Measurements from ENCODE around the gene CDPF1. TPM values are rescaled to one million over a fixed set of nuclear protein-coding genes. Genes with fewer than 3 reads are reported as not detected.

The CDPF1 gene, protein sequence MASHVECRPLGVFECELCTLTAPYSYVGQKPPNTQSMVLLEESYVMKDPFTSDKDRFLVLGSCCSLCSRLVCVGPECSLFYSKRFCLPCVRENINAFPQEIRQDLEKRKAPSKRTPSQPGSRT
- polyA plus RNA-seq (ENCODE audit: insufficient read length in 4 of 4), result 10 to 100 TPM; 11.9 to 16.4 (median 14.5) TPM

DNA sequence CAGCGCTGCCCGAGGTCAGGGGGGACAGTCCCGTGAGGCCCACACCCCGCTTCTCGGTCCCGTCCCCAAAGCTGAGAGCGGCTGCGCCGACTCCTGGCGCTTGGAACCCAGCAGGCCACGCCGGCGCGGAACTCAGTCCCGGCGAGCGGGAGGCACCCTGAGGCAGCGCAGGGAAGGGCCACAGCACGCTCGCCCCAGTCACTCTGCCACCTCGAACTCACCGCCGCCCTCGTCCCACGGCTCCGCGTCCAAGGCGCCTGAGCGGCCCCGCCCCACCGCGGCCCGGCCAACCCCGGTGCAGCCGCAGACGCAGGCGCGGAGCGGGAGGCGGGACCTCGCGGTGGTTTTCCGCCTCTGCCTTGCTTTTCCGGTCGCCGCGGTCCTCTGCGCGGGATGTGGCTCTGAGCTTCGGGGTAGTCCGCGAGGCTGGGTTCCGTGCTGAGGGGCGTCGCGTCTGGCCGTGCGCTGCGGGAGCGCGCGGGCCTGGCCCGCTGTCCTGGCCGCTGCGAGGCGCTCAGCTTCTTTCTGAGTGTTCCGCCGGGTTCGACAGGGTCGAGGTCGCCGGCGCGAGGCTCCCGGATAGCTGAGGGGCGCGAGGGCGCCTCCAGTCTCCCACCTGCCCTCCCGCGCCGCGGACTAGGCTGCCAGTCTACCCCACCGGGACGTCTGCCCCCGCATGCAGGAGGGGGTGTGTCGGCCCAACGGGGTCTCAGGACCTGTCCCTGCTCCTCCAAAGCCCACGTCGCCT is at the start of gene CDPF1:
Gene CDPF1 (minus strand): TSS at position 259 of the 748 bp plus-strand sequence. CDS start 2,009 bp downstream, outside the sequence.
- DNase-seq (ENCODE audit: low read depth in 4 of 4, low spot score in 2 of 4), result peak in 3 of 4 donors; percentile 53 to 79 (median 74)

DNA sequence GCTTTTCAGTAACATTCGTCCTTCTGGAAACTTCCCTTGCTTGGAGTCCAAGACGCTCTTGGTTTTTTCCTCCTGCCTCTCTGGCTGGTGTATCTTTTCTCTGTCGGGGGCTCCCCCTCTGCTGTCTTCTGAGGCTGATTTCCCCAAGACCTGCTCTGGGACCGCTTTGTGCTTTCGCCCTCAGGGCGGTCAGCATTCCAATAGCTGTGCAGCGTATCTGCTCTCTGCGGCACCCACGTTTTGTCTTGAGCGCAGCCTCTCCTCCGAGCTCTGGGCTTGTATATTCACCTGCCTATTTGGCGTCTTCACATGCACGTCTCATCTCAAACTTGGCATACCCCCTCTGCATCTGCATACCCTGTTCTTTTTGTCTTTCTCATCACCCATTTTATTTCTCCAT is 49.0 kb upstream of the CDPF1 start:
- DNase-seq (ENCODE audit: low read depth in 4 of 4, low spot score in 2 of 4), result no peak

DNA sequence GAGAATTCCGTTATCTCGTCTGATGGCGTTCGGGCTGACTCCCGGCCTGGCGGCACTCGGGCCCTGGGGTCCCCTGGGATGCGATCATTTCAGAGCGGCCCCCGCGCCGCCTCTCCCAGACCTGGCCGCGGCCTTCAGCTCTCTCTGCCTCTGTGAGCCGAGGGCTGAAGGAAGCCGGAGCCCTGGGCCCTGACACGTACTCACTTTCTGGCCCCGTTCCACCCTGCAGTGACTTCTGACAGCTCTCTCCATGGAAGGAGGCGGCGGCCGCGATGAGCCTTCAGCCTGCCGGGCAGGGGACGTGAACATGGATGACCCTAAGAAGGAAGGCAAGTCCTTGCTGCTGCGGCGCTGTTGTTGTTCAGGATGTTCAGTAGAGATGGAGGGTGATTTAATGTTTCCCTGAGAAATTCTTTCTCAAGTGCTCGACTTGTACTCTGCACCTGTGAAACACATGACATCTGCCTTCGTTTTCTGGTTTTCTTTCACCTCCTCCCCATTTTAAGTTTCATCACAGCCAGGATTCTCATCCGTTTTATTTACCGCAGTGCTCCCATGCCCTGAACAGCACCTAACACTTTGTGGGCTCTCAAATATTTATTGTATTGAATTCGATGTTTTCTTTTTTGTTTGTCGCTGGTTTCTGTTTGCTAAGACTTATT is 47.2 kb upstream of the CDPF1 start:
- peak in 1 of 4 donors; percentile 2 for DNase-seq (ENCODE audit: low read depth in 4 of 4, low spot score in 2 of 4)

DNA sequence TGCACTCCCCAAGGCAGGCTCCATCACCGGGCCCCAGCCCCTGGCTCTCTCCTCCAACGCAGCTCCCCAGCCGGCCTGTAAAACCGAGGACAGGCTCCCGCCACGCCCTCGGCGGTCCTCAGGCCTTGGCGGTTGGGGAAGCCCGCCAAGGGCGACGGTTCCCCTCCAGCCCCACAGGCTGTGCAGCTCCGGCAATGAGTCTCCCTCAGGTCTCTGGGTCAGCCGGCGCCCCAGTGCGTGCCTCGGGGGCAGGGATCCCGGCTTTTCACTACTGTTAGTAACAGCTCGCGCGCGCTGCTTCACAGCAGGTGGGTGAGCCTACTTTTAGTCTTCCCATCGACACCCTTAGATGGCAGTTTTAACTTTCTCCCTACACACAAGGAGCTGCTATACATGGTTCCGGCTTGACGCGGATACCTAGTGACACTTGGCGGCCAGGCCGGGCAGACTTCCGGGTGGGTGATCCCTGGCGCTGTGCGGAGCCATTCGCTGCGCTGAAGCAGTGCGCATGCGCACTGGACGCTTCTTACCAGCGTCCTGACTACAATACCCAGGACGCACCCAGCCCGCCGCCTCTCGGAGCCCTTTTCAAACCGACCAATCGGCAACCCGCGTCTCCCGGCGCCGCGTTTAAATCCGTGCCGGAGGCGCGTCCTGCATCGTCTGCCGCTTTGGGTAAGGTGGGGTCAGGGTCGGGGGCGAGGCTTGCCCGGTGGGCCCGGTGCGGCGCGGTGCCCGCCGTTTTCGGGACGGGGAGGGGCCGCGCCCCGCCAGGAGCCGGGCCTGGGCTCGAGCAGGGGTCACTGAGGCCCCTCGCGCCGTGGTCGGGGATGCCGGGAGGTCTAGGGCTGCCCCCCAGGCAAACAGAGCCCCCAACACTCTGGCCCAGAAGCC is 46.4 kb upstream of the CDPF1 start, which contains the start of gene GTSE1:
Gene GTSE1 (plus strand): TSS at position 614 of the 894 bp plus-strand sequence. CDS start 531 bp downstream, outside the sequence.
- DNase-seq (ENCODE audit: low read depth in 4 of 4, low spot score in 2 of 4), result peak; percentile 90 to 97 (median 95)

DNA sequence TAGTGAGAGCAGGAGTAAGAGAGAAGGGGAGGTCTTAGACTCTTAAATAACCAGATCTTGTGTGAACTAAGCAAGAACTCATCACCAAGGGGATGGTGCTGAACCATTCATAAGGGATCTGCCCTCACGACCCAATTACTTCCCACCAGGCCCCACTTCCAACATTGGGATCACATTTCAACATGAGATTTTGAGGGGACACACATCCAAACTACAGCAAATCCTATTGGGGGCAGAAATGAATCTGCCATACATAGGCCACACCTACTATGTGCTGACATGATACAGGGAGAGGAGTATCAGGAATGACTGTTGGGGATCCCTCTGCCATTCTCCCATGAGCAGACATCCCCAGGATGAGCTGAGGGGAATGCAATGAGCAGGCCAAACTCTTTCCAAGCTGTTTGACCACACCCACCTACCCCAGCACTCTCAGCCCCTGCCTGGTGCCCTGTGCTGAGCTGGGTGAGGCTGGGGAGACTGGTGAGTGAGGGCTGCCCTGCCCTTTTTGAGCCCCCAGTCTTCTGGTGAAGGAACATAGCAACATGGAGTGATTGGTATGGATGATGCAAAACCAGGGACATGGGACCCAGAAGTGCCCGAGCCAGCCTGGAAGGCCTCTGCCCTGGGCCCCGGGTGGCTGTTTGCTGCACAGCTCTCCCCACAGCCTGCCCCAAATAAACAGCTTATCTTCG is 45.3 kb upstream of the CDPF1 start:
- no peak for DNase-seq (ENCODE audit: low read depth in 4 of 4, low spot score in 2 of 4)

DNA sequence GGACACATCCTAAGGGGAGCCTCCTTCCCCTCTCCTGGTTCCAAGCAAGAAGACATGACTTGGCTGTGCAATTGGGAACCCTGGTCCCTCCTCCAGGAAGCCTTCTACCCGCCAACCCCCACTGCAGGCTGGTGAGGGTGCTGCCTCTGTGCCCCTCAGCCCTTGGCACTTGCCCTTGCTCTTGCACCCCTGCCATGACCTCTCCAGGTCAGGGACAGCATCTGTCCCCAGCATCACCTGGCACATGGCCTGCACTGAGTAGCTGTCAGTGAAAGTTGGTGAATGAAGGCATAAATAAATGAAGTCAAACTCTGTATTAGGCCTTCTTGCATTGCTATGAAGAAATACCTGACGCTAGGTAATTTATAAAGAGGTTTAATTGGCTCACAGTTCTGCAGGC is 44.7 kb upstream of the CDPF1 start:
- DNase-seq (ENCODE audit: low read depth in 4 of 4, low spot score in 2 of 4), result no peak

DNA sequence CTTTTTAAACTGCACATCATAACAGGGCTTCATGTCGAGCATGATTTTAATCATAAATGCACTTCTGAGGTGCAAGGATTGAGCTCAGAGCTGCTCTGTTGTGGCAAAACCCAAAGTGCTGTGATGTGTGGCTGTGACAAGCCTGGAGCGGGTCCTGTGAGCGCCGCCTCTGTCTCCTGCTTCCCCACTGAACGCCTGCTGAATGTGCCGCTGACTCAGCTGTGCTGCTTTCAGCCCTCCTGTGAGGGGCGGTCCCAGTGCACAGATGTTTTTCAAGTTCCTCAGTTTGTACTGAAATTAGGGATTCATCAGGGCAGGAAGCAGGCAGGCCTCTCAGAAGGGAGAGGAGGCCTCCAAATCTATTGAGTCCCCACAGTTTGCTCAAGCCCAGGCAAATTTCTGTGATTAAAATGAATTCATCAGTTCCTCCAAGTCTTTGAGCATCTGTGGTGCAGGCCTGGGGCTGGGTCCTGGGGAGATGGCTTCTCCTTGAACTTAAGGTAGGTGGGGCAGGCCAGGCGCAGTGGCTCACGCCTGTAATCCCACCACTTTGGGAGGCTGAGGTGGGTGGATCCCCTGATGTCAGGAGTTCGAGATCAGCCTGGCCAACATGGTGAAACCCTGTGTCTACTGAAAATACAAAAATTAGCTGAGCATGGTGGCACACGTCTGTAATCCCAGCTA is 43.6 kb upstream of the CDPF1 start:
- no peak for DNase-seq (ENCODE audit: low read depth in 4 of 4, low spot score in 2 of 4)

DNA sequence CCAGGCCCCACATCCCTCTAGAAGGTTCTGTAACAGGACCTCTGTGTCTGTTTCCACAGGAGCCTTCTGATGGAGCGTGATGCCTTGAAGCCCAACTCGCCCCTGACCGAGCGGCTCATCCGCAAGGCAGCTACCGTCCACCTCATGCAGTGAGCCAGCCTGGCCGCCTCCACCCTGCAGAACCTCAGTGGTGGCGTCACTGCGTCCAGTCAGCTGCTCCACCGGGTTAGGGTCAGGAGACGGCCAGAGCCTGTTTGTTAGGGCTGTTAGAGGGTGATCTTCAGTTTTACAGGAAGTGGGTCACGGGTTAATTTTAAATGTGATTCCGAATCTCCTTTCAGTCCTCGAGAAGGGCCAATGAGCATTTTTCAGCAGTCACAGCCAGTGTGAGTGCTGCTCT is 42.6 kb upstream of the CDPF1 start:
- DNase-seq (ENCODE audit: low read depth in 4 of 4, low spot score in 2 of 4), result no peak

DNA sequence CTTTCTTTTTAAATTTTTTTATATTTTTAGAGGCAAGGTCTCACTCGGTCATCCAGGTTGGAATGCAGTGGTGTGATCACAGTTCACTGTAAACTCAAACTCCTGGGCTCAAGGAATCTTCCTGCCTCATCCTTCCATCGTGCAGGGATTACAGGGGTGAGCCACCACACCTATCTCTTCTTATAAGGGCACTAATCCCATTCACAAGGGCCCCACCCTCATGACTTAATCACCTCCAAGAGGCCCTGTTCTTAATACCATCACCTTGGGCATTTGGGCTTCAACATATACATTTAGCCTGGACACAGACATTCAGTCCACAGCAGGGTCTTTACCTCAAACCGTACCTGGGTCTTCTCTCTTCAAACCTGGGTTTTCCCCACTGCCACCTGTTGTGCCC is 42.1 kb upstream of the CDPF1 start:
- DNase-seq (ENCODE audit: low read depth in 4 of 4, low spot score in 2 of 4), result no peak

DNA sequence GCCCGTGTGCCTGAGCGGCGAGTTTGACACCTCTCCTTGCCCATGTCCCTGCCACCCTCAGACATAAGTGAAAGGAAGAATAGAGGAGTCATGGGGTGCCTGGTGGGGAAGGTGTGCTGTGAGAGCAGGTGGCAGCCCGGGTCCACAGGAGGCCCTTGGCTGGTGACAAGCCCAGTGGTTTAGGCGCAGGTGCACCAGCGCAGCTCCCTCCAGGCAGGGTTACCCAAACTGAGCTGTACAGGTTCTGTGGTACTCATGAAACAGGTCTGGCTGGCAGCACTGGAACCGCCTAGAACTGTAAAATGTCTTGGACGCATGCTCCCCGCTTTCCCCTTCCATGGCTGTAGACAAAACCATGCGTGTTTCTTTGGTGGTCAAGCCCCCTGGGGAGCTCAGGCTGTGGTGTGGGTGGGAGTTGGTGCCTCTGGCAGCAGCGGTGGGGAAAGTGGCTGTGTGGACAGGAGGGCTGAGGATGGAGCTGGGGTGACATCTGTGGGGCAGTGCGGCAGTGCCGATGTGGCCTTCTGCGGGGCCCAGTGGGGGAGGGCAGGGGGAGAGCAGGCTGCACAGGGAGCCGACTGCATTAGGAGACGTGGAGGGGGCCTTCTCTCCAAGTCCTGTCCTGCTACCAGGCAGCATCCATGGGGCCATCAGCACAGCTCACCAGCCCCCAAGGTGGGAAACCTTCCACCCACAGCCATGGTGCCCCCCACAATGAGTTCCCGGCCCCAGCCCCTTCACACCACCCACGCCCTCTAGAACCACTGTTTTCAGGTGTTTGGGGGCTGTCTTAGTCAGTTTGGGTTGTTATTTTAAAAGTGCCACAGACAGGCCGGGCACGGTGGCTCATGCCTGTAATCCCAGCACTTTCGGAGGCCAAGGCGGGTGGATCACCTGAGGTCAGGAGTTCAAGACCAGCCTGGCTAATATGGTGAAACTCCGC is 41.0 kb upstream of the CDPF1 start:
- DNase-seq (ENCODE audit: low read depth in 4 of 4, low spot score in 2 of 4), result no peak

DNA sequence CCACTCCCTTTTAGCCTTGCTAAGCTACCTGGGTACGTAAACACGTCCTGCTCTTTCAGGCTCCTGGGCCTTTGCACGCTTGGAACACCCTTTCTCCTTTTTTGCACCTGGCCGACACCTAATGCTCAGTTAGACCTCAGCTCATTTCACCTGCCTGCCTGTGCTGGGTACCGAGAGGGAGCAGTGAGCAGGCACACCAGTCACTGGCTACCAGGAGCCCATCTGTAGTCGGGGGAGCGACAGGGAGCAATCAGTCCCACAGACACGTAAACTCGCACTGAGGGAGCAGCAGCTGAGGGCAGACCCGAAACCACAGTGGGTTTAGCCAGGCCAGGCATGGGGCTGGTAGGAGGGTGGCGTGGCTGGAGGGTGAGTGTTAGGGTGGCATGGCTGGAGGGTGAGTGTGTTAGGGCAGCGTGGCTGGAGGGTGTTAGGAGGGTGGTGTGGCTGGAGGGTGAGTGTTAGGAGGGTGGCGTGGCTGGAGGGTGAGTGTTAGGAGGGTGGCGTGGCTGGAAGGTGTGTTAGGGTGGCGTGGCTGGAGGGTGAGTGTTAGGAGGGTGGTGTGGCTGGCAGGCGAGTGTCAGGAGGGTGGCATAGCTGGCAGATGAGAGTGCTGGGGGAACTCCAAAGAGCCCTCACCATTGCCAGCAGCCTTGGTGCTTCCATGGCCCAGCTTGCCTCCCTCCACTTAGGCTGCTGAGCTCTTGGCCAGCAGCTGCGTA is 40.2 kb upstream of the CDPF1 start:
- DNase-seq (ENCODE audit: low read depth in 4 of 4, low spot score in 2 of 4), result no peak

DNA sequence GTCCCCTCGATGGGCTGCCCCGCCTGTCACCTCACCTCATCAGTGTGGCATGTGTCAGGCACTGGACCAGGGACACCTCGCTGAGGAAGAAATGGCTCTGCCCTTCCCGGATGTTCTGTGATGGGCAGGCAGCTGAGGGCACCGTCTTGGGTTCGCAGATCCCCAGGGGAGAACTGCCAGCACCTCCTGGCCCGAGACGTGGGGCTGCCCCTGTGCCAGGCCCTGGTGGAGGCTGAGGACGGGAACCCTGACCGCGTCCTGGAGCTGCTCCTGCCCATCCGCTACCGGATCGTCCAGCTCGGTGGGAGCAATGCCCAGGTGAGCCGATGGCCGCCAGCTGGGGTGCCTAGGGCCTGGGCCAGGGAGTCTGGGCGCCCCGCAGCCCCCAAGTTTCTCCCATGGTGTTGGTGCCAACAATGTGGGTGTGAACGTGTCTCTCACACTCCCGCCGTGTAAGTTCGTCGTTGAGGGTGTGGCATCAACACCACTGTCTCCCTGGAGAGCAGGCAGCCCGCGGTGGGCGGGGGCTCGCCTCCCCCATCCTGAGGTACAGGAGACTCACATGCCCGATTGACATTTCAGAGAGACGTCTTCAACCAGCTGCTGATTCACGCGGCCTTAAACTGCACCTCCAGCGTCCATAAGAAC is 39.3 kb upstream of the CDPF1 start:
- no peak for DNase-seq (ENCODE audit: low read depth in 4 of 4, low spot score in 2 of 4)

DNA sequence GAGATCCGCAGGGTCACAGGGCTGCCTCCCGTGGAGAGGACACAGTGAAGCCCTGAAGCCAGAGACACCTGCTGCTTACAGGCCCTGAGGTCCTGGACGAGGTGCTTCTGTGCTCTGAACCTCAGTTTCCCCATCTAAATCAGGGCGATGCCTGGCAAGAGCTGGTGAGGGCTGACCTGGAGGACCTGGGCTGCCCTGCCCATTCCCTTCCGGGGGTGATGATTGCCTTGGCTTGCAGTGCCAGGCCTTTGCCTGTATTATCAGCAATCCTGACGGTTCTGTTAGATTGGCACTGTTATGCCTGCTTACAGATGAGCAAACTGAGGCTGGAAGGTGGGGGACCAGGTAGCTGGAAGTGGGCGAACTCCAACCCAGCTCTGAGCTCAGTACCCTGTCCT is 38.8 kb upstream of the CDPF1 start:
- DNase-seq (ENCODE audit: low read depth in 4 of 4, low spot score in 2 of 4), result no peak

DNA sequence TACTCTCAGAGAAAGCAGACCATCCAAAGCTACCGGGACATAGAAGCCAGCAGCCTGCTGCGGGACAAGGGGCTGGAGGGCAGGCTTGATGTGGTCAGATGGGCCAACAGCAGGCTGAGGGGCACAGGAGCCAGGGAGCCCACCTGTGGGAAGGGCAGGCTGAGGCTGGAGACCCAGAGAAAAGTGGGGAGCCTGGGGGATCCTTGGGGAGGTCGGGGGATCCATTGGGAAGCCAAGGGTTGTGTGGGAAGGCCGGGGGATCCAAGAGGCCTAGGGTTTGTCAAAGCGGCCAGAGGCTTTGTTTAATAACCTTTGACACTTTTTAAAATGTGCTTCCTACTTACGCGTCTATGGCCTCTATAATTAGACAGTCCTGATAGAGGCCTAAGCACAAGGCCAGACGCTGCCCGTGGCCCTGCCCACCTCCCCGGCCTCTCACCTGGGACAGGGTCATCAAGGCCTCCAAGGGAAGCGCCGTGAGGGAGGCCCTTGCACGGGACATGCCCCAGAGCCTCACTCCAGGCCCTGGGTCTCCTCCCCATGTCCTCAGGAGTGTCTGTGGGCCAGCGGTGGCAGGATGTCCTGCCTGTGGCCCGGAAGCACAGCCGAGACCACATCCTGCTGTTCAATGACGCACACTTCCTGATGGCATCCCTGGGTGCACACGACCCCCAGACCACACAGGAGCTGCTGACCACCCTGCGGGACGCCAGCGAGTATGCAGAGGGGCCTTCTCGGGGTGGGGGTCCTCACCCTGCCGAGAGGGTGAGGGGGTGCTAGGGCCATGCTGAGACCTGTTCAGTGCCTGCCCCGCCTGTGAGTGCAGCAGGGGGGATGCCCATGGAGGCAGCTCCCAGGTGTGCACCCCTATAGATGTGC is 38.0 kb upstream of the CDPF1 start:
- no peak for DNase-seq (ENCODE audit: low read depth in 4 of 4, low spot score in 2 of 4)

DNA sequence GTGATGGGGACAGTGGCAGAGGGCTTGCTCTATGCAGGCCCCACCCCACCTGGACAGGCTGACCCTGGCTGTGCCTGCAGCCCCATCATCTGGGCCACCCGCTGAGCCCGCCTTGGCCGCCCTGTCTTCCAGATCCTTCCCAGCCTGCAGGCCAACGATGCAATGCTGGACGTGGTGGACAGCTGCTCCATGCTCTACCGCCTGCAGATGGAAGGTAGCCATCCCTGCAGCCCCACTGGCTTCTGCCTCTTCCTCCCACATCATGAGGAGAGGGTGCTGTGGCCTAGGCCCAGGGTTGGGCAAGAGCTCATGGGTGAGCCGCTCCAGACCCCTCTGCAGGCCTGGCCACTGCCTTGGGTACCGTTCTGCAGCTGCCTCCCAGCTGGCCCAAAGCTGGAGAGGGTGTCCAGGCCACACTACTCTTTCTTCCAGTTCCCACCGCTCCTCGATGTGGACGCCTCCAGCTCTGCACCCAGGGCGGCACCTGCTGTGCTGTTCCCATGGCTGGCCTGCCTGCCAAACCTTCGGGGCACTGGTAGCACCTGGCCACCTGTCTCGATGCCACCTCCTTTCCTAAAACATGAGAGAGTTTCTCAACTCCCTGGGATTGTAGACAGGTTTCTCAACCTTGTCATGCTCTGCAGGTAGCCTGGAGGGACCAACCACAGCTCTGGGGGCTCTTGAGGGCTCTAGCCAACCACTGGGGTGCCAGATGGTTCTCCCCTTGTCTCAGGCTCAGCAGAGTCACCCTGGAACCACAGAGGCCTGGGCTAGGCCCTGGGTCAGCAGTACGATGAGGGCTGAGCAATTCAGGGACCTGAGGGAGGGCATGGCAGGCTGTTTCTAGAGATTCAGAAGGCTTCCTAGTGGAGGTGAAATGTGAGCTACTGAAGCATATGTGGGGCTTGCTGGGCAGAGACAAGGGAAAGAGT is 37.1 kb upstream of the CDPF1 start:
- no peak for DNase-seq (ENCODE audit: low read depth in 4 of 4, low spot score in 2 of 4)

Measured in left renal cortex interstitium (tissue), 4 donors.